Cardiac fibroblast (primary cell): ENCODE data around the gene TMEFF2.

Experiments
- DNase-seq, 2 donors: peaks; one replicate each; pipeline versions ENCODE4 v3.0.0 to v3.0.0-alpha.2; 2010; ENCODE audit warnings: low read depth in 2 of 2
- H3K4me3 ChIP-seq, 2 donors: replicated peaks in 1 of 2; 1 replicate in 1 of 2; 2 replicates in 1 of 2; pipeline ENCODE4 v1.5.1; 2011; ENCODE audit warnings: low read depth in 2 of 2, low read length in 2 of 2, mild to moderate bottlenecking in 2 of 2, moderate library complexity in 1 of 2
- TF ChIP-seq, protein P1 (sequence below): IDR thresholded peaks from one replicate; pipeline ENCODE4 v1.5.1; 2011; ENCODE audit warnings: low read depth, mild to moderate bottlenecking, low read length, inconsistent platforms

TMEFF2 gene

DNA sequence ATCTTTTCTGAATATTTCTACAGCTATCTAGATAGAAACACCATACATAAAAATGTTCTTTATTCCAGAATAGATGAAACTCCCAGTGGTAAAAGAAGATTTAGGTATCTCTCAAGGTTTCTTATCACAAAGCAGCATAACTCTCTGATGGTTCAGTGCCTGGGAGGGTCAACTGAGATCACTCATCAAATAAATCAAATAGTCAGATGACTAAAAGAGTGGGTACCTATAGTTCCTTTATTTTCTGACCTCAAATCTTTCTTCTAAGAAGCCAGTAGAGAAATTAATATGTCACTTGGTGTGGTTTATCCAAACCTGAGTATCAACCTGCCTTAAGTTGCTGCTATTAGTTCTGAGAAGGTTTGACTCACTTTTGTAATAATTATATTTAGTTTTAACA lies 120.9 kb downstream of the TMEFF2 start:
- TF ChIP-seq, protein P1, sequence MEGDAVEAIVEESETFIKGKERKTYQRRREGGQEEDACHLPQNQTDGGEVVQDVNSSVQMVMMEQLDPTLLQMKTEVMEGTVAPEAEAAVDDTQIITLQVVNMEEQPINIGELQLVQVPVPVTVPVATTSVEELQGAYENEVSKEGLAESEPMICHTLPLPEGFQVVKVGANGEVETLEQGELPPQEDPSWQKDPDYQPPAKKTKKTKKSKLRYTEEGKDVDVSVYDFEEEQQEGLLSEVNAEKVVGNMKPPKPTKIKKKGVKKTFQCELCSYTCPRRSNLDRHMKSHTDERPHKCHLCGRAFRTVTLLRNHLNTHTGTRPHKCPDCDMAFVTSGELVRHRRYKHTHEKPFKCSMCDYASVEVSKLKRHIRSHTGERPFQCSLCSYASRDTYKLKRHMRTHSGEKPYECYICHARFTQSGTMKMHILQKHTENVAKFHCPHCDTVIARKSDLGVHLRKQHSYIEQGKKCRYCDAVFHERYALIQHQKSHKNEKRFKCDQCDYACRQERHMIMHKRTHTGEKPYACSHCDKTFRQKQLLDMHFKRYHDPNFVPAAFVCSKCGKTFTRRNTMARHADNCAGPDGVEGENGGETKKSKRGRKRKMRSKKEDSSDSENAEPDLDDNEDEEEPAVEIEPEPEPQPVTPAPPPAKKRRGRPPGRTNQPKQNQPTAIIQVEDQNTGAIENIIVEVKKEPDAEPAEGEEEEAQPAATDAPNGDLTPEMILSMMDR = no peak
- no peak for DNase-seq
- H3K4me3 ChIP-seq = no peak overlapping the region

GRCh38 chr2:192072778-192073177 lies 122.0 kb downstream of the TMEFF2 start:
- TF ChIP-seq, protein P1 = no peak
- H3K4me3 ChIP-seq = no peak overlapping the region
- DNase-seq = no peak

DNA sequence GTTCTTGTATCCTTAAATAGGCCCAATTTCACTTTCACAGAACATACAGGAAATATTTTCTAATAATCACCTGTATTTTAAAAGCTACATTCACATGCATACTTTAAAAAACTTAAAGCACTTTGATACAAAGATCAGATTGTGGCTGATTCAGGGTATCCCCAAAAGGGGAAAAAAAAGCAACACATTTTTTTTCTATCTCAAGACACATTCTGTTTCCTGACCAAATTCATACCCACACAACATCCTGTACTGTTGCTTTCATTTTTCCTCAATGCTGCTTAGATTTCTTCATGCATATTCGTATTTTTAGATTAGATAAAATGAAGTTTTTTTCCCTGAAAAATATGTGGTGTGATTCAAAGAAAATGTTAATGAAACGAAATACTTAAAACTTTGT lies 122.5 kb downstream of the TMEFF2 start:
- TF ChIP-seq, protein P1 = no peak
- H3K4me3 ChIP-seq = no peak overlapping the region
- no peak for DNase-seq

- TF ChIP-seq, protein P1 = no peak
- DNase-seq = peak; percentile 15 to 34
- H3K4me3 ChIP-seq = no peak overlapping the region
These were observed 124.6 kb downstream of the TMEFF2 start for GRCh38 chr2:192070099-192070498.

DNA sequence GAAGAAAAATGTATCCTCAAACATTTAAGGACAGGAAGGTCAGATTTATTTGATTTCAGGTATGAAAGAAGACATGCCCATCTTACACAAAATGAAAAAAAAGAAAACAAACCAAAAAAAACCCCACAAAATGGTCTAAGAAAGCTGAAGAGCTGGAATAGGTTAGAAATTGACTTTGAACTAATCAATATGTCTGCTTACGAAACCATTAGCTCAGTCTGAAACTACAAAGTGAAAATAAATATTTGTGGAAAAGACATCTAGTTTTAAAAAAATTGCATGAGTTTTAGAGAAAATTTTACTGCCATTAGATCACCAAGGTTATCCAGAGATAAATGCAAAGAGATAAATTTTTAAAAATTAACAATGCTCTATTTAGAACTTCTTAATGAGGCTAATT lies 125.3 kb downstream of the TMEFF2 start:
- DNase-seq = no peak
- TF ChIP-seq, protein P1 = no peak
- no peak overlapping the region for H3K4me3 ChIP-seq

GRCh38 chr2:192068966-192069365 lies 125.8 kb downstream of the TMEFF2 start:
- no peak for DNase-seq
- TF ChIP-seq, protein P1 = no peak
- no peak overlapping the region for H3K4me3 ChIP-seq

GRCh38 chr2:192067631-192068030 lies 127.1 kb downstream of the TMEFF2 start:
- TF ChIP-seq, protein P1 = no peak
- H3K4me3 ChIP-seq = no peak overlapping the region
- no peak for DNase-seq
